ENCODE results near the gene DLX4.

DLX4 gene

DNA sequence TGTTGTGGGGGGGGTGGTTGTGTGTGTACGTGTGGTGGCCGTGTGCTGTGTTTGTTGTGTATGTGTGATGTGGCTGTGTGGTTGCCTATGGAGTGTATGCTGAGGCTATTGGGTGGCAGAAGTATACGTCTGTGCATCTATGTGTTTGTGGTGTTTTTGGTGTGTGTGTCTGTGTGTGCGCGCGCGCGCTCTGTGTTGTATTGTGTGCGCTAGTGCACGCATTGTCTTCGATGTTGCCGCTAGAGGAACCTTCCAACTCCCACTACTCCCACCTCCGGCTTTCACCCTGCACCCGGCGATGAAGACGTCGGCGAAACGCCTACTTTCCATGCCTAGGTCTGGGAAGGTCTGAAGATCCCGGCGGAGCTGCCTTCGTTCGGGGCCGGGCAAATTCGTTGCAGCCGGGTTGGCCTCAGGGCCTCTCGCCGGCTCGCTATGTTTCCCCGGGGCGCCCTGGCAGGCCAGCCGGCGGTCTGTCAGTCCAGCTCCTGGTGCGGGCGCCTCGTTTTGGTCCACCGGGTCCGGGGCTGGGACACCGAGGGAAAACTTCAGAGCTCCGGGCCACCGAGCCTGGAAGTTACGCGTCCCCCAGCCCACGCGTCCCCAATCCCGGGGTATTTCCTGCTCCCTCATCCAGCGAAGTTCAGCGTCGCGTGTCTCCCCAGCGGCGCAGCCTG, 5.2 kb upstream of the DLX4 start:
- H2AFZ ChIP-seq (ENCODE audit: low read depth, low read length) = no peak overlapping the region
- peaks cover 7% of the 10 kb centered on the region for H3K27me3 ChIP-seq (ENCODE audit: insufficient read depth, low read length, poor library complexity)
- H4K20me1 ChIP-seq (ENCODE audit: insufficient read depth, low read length) = no peaks in the 10 kb centered on the region
- no peak overlapping the region for H3K9ac ChIP-seq (ENCODE audit: low read depth, low read length)
- no peaks in the 10 kb centered on the region for H3K9me3 ChIP-seq (ENCODE audit: insufficient read depth, low read length, severe bottlenecking)
- TF ChIP-seq, protein P1, sequence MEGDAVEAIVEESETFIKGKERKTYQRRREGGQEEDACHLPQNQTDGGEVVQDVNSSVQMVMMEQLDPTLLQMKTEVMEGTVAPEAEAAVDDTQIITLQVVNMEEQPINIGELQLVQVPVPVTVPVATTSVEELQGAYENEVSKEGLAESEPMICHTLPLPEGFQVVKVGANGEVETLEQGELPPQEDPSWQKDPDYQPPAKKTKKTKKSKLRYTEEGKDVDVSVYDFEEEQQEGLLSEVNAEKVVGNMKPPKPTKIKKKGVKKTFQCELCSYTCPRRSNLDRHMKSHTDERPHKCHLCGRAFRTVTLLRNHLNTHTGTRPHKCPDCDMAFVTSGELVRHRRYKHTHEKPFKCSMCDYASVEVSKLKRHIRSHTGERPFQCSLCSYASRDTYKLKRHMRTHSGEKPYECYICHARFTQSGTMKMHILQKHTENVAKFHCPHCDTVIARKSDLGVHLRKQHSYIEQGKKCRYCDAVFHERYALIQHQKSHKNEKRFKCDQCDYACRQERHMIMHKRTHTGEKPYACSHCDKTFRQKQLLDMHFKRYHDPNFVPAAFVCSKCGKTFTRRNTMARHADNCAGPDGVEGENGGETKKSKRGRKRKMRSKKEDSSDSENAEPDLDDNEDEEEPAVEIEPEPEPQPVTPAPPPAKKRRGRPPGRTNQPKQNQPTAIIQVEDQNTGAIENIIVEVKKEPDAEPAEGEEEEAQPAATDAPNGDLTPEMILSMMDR (IDR thresholded peaks at IDR 0.05; ENCODE audit: borderline replicate concordance, extremely low read depth, low read length, poor library complexity, severe bottlenecking) = no peak
- TF ChIP-seq EZH2 (IDR thresholded peaks at IDR 0.05; ENCODE audit: borderline replicate concordance, low read depth, low read length, severe bottlenecking) = no peak
- H3K4me1 ChIP-seq (ENCODE audit: insufficient read depth, low read length) = no peaks in the 10 kb centered on the region
- H3K27ac ChIP-seq (ENCODE audit: low read length) = no peak overlapping the region
- DNase-seq (no peak), ATAC-seq (ENCODE audit: insufficient read depth, low read depth) (no peak)
- H3K4me3 ChIP-seq (ENCODE audit: low read depth in 1 of 2, low read length in 2 of 2) = no peak overlapping the region
- H3K36me3 ChIP-seq (ENCODE audit: insufficient read depth, low read length) = no peaks in the 10 kb centered on the region
- H3K79me2 ChIP-seq (ENCODE audit: insufficient read depth, low read length) = no peaks in the 10 kb centered on the region
- H3K4me2 ChIP-seq (ENCODE audit: insufficient read depth, low read length) = no peak overlapping the region

DNA sequence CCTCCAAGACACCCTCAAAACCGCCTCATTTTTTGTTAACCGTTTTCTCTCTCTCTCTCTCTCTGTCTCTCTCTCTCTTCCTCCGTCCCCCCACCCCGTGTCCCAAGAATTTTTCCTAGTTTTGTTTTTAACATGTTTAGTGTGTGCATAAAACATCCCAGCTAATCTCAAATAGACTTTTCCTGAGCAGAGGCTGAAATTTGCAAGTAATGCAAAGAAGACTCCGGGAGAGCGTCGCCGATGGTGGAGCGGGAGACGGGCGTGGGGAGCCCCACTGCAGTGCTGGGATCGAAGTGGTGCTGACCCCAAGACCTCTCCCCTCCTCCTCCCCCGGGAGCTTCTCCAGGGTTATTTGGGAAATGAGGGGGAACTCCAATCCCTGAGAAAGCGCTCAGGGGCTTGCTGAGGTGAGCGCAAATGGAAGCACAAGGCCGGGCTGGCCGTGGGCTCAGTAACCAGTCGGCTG, 4.7 kb upstream of the DLX4 start:
- no peaks in the 10 kb centered on the region for H4K20me1 ChIP-seq (ENCODE audit: insufficient read depth, low read length)
- no peaks in the 10 kb centered on the region for H3K4me1 ChIP-seq (ENCODE audit: insufficient read depth, low read length)
- no peak for DNase-seq
- no peak overlapping the region for H3K4me2 ChIP-seq (ENCODE audit: insufficient read depth, low read length)
- no peak for TF ChIP-seq EZH2 (IDR thresholded peaks at IDR 0.05; ENCODE audit: borderline replicate concordance, low read depth, low read length, severe bottlenecking)
- TF ChIP-seq, protein P1 (IDR thresholded peaks at IDR 0.05; ENCODE audit: borderline replicate concordance, extremely low read depth, low read length, poor library complexity, severe bottlenecking) = no peak
- peaks cover 7% of the 10 kb centered on the region for H3K27me3 ChIP-seq (ENCODE audit: insufficient read depth, low read length, poor library complexity)
- H2AFZ ChIP-seq (ENCODE audit: low read depth, low read length) = no peak overlapping the region
- H3K9me3 ChIP-seq (ENCODE audit: insufficient read depth, low read length, severe bottlenecking) = no peaks in the 10 kb centered on the region
- no peaks in the 10 kb centered on the region for H3K36me3 ChIP-seq (ENCODE audit: insufficient read depth, low read length)
- no peak overlapping the region for H3K9ac ChIP-seq (ENCODE audit: low read depth, low read length)
- ATAC-seq (ENCODE audit: insufficient read depth, low read depth) = no peak
- no peaks in the 10 kb centered on the region for H3K79me2 ChIP-seq (ENCODE audit: insufficient read depth, low read length)
- no peak overlapping the region for H3K27ac ChIP-seq (ENCODE audit: low read length)
- H3K4me3 ChIP-seq (ENCODE audit: low read depth in 1 of 2, low read length in 2 of 2) = no peak overlapping the region

DNA sequence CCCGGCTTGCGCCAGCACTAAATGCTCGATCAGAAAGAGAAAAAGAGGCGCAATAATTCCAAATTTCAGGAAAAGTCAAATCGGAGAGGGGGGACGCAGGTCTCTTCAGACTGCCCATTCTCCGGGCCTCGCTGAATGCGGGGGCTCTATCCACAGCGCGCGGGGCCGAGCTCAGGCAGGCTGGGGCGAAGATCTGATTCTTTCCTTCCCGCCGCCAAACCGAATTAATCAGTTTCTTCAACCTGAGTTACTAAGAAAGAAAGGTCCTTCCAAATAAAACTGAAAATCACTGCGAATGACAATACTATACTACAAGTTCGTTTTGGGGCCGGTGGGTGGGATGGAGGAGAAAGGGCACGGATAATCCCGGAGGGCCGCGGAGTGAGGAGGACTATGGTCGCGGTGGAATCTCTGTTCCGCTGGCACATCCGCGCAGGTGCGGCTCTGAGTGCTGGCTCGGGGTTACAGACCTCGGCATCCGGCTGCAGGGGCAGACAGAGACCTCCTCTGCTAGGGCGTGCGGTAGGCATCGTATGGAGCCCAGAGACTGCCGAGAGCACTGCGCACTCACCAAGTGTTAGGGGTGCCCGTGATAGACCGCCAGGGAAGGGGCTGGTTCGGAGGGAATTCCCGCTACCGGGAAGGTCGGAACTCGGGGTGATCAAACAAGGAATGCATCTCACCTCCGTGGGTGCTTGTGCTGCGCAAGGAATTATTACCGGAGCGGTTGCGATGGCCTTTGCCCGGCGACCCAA, 4.0 kb upstream of the DLX4 start:
- Histone ChIP-seq H3K79me2 (ENCODE audit: insufficient read depth, low read length) (no peaks in the 10 kb centered on the region), H3K4me3 (ENCODE audit: low read depth in 1 of 2, low read length in 2 of 2) (no peak overlapping the region), H3K27ac (ENCODE audit: low read length) (no peak overlapping the region), H2AFZ (ENCODE audit: low read depth, low read length) (no peak overlapping the region), H3K4me1 (ENCODE audit: insufficient read depth, low read length) (no peaks in the 10 kb centered on the region), H3K9ac (ENCODE audit: low read depth, low read length) (no peak overlapping the region), H3K27me3 (ENCODE audit: insufficient read depth, low read length, poor library complexity) (peaks cover 7% of the 10 kb centered on the region), H4K20me1 (ENCODE audit: insufficient read depth, low read length) (no peaks in the 10 kb centered on the region), H3K4me2 (ENCODE audit: insufficient read depth, low read length) (no peak overlapping the region), H3K36me3 (ENCODE audit: insufficient read depth, low read length) (no peaks in the 10 kb centered on the region), H3K9me3 (ENCODE audit: insufficient read depth, low read length, severe bottlenecking) (no peaks in the 10 kb centered on the region)
- TF ChIP-seq, protein P1 (IDR thresholded peaks at IDR 0.05; ENCODE audit: borderline replicate concordance, extremely low read depth, low read length, poor library complexity, severe bottlenecking) = no peak
- TF ChIP-seq EZH2 (IDR thresholded peaks at IDR 0.05; ENCODE audit: borderline replicate concordance, low read depth, low read length, severe bottlenecking) = no peak
- DNase-seq (no peak), ATAC-seq (ENCODE audit: insufficient read depth, low read depth) (no peak)
